ENCODE data around the gene MACIR. TPM values are rescaled to one million over a fixed set of nuclear protein-coding genes. Genes with fewer than 3 reads are reported as not detected.

The MACIR gene
- 10 to 100 TPM in 3 of 5 donors, 1 to 10 TPM in 2; 1.2 to 39.7 (median 23.5) TPM for total RNA-seq
- polyA plus RNA-seq = 10 to 100 TPM in 1 of 3 donors, 1 to 10 TPM in 2; 4.0 to 22.3 (median 8.7) TPM
- long read RNA-seq, donor 1, partial matches to known transcripts = 0 of 2 reads
- long read RNA-seq, donor 1, other reads (novel, unspliced or antisense) = 0 of 2 reads
- long read RNA-seq, donor 2, transcript C5orf30-201 (3 exons, 3,049 nt) = major isoform, 6 of 6 reads
- long read RNA-seq, donor 2, partial matches to known transcripts = 0 of 6 reads
- long read RNA-seq, donor 2, other reads (novel, unspliced or antisense) = 0 of 6 reads
- long read RNA-seq, donor 3 = 0 reads
- long read RNA-seq, donor 4 = 0 reads
- long read RNA-seq, donor 5, partial matches to known transcripts = 0 of 3 reads
- long read RNA-seq, donor 5, other reads (novel, unspliced or antisense) = 0 of 3 reads
- long read RNA-seq, donor 6, transcript C5orf30-201 (3 exons, 3,049 nt) = major isoform, 7 of 15 reads
- long read RNA-seq, donor 6, partial matches to known transcripts = 7 of 15 reads
- long read RNA-seq, donor 6, other reads (novel, unspliced or antisense) = 0 of 15 reads
- long read RNA-seq, donor 7, transcript C5orf30-201 (3 exons, 3,049 nt) = major isoform, 8 of 9 reads
- long read RNA-seq, donor 7, partial matches to known transcripts = 0 of 9 reads
- long read RNA-seq, donor 7, other reads (novel, unspliced or antisense) = 0 of 9 reads
- long read RNA-seq, donor 8, transcript C5orf30-201 (3 exons, 3,049 nt) = major isoform, 5 of 5 reads
- long read RNA-seq, donor 8, partial matches to known transcripts = 0 of 5 reads
- long read RNA-seq, donor 8, other reads (novel, unspliced or antisense) = 0 of 5 reads
- long read RNA-seq, donor 9, partial matches to known transcripts = 0 of 3 reads
- long read RNA-seq, donor 9, other reads (novel, unspliced or antisense) = 0 of 3 reads
- long read RNA-seq, donor 10, partial matches to known transcripts = 0 of 4 reads
- long read RNA-seq, donor 10, other reads (novel, unspliced or antisense) = 0 of 4 reads

DNA sequence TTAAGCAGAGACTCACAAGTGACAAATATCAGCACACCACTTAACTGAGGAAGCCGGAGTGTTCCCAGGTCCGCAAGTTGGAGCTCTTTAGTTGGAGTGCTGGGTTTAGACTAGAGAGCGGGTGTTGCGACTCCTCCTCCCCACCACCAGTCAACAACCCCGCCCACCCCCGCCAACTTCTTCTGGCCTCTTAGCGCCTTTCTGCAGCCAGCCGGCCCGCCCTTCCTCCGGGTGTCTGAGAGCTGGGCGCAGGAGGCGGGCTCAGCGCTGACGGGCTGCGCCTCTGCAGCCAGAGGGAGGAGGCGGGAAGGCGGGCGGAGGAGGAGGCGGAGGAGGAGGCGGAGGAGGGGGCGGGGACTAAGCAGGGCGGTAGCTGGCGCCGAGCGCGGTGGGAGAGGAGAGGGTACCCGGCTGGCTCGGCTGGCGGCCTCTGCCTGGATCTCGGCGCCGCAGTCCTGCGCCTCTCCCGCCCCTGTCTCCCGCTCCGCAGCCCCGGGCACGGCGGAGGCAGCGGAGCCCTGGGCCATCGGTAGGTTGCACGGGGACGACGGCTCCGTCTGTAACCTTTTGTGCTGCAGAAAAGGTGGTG is at the start of gene MACIR:
Gene MACIR (plus strand): TSS at position 396 of the 589 bp plus-strand sequence. CDS start 17,157 bp downstream, outside the sequence.
- peak within 1 kb of the TSS; percentile 88 to 95 (median 92) for H3K27ac ChIP-seq
- 0% methylated on average over 13 to 45 of the region's 45 CpGs for WGBS, 5 donors

DNA sequence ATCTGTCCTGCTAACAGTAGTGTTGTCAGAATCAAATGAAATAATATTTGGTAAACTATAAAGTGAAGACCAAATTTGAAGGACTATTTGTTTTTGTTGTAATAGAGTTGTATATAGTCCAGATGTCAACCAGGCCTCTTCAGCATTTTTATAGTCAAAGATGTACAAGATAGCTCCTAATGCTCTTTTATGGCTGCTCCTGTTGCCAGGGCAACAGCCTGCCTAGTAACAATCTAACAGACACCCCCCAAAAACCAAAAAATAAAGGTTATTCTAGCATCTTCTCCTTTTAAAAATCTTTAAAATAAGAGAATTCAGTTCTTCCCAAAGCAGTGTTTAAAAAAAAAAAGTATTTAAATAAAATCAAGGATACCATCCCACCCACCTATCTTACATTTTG is 49.5 kb upstream of the MACIR start:
- intact Hi-C loops (cut with DNase I; ENCODE audit: low total_unique reads) = no loop called here
- Histone ChIP-seq H3K27me3 (no peaks in the 10 kb centered on the region), H3K4me1 (peaks cover 0 to 7% (median 2%) of the 10 kb centered on the region in 4 donors), H3K4me3 (no peak overlapping the region), H3K27ac (no peak overlapping the region), H3K9me3 (no peaks in the 10 kb centered on the region), H3K36me3 (peaks cover 0 to 27% (median 22%) of the 10 kb centered on the region in 4 donors)
- TF ChIP-seq EP300 (IDR thresholded peaks at IDR 0.05) (no peak), POLR2A (IDR thresholded peaks at IDR 0.05) (no peak), POLR2AphosphoS5 (IDR thresholded peaks at IDR 0.05) (no peak)
- TF ChIP-seq, protein P1, sequence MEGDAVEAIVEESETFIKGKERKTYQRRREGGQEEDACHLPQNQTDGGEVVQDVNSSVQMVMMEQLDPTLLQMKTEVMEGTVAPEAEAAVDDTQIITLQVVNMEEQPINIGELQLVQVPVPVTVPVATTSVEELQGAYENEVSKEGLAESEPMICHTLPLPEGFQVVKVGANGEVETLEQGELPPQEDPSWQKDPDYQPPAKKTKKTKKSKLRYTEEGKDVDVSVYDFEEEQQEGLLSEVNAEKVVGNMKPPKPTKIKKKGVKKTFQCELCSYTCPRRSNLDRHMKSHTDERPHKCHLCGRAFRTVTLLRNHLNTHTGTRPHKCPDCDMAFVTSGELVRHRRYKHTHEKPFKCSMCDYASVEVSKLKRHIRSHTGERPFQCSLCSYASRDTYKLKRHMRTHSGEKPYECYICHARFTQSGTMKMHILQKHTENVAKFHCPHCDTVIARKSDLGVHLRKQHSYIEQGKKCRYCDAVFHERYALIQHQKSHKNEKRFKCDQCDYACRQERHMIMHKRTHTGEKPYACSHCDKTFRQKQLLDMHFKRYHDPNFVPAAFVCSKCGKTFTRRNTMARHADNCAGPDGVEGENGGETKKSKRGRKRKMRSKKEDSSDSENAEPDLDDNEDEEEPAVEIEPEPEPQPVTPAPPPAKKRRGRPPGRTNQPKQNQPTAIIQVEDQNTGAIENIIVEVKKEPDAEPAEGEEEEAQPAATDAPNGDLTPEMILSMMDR (IDR thresholded peaks at IDR 0.05) = no peak
- DNase-seq = no peak

More for the DNA sequence above, at the start of gene MACIR:
- no peaks in the 10 kb centered on the region for H3K27me3 ChIP-seq
- intact Hi-C loops (cut with DNase I; ENCODE audit: low total_unique reads) = loop anchor here (10.0 kb wide), 1 partner anchor 206 kb away; no protein-coding TSS in a partner anchor
- peak; percentile 97 to 99 for DNase-seq
- H3K4me1 ChIP-seq = peaks cover 0 to 41% (median 25%) of the 10 kb centered on the region in 4 donors
- TF ChIP-seq EP300 (IDR thresholded peaks at IDR 0.05) = no peak
- peak in 2 of 3 donors; percentile 73 to 83 for TF ChIP-seq POLR2AphosphoS5 (IDR thresholded peaks at IDR 0.05)
- TF ChIP-seq, protein P1 (IDR thresholded peaks at IDR 0.05) = peak in 3 of 7 experiments; percentile 10 to 39 (median 27)
- peak in 1 of 4 donors; percentile 20 for TF ChIP-seq POLR2A (IDR thresholded peaks at IDR 0.05)
- no peaks in the 10 kb centered on the region for H3K9me3 ChIP-seq
- no peaks in the 10 kb centered on the region for H3K36me3 ChIP-seq
- peak within 1 kb of the TSS; percentile 84 to 97 (median 88) for H3K4me3 ChIP-seq

DNA sequence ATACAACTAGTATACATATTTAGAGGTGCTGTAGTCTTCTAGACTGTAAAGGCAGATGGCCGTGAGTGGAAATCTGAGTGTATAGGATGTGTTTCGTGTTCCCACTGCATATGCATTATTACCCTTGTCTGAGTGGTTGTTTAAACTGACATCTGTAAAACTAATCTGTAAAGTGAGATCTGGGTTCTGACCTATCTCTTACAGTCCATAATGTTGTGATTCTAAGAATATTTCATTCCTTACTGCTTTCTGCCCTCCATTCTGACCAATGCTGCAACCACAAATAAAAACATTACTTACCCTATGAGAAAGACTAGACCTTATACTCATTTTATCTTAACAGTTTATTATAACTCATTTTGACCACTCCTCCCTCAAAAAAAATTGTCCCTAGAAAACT is 47.6 kb upstream of the MACIR start:
- Histone ChIP-seq H3K4me3 (no peak overlapping the region), H3K4me1 (peaks cover 0 to 7% (median 2%) of the 10 kb centered on the region in 4 donors), H3K27me3 (no peaks in the 10 kb centered on the region), H3K27ac (no peak overlapping the region), H3K36me3 (peaks cover 0 to 13% (median 11%) of the 10 kb centered on the region in 4 donors), H3K9me3 (no peaks in the 10 kb centered on the region)
- intact Hi-C loops (cut with DNase I; ENCODE audit: low total_unique reads) = no loop called here
- DNase-seq = no peak
- WGBS, 5 donors = 94 to 99% (median 98%) methylated on average over 2 of the region's 2 CpGs
- no peak for TF ChIP-seq POLR2AphosphoS5 (IDR thresholded peaks at IDR 0.05)

GRCh38 chr5:103211576-103212561 is 46.7 kb upstream of the MACIR start:
- no peaks in the 10 kb centered on the region for H3K9me3 ChIP-seq
- 65 to 74% (median 71%) methylated on average over 2 of the region's 2 CpGs for WGBS, 5 donors
- H3K4me1 ChIP-seq = peaks cover 0 to 7% (median 2%) of the 10 kb centered on the region in 4 donors
- H3K36me3 ChIP-seq = peaks cover 0 to 3% (median 3%) of the 10 kb centered on the region in 4 donors
- intact Hi-C loops (cut with DNase I; ENCODE audit: low total_unique reads) = no loop called here
- TF ChIP-seq POLR2AphosphoS5 (IDR thresholded peaks at IDR 0.05) (no peak), POLR2A (IDR thresholded peaks at IDR 0.05) (no peak), EP300 (IDR thresholded peaks at IDR 0.05) (no peak)
- TF ChIP-seq, protein P1 (IDR thresholded peaks at IDR 0.05) = no peak
- no peak overlapping the region for H3K4me3 ChIP-seq
- DNase-seq = no peak
- H3K27me3 ChIP-seq = no peaks in the 10 kb centered on the region
- no peak overlapping the region for H3K27ac ChIP-seq
